GM21737 (cell line): ENCODE measurements around the gene ANKRD36C.
"Not testable (repeated sequence)": the region's sequence is repeated elsewhere in the genome, so short reads cannot be mapped to it uniquely, and the experiment has no call there.

ENCODE experiments used
- ATAC-seq: cut with Tn5 transposase; IDR thresholded peaks from one replicate; pipeline ENCODE4 v1.9.1; 2021; ENCODE audit warnings: mild to moderate bottlenecking, moderate library complexity; ENCODE audit not compliant: unreplicated experiment

ANKRD36C gene

DNA sequence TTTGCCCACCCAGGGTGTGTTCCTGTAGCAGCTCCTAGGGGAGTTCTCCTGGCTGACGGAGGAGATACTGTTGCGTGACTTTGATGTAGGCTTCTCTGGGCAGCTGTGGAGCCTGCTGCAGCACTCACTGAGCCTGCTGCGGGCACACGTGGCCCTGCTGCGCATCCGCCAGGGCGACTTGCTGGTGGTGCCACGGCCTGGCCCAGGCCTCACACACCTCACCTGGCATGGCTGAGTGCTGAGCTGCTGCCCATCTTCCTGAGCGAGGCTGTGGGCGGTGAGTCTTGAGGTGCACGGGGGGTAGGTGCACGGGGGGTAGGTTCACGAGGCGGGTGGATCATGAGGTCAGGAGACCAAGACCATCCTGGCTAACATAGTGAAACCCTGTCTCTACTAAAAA lies 191.7 kb downstream of the ANKRD36C start:
- ATAC-seq, result no peak

DNA sequence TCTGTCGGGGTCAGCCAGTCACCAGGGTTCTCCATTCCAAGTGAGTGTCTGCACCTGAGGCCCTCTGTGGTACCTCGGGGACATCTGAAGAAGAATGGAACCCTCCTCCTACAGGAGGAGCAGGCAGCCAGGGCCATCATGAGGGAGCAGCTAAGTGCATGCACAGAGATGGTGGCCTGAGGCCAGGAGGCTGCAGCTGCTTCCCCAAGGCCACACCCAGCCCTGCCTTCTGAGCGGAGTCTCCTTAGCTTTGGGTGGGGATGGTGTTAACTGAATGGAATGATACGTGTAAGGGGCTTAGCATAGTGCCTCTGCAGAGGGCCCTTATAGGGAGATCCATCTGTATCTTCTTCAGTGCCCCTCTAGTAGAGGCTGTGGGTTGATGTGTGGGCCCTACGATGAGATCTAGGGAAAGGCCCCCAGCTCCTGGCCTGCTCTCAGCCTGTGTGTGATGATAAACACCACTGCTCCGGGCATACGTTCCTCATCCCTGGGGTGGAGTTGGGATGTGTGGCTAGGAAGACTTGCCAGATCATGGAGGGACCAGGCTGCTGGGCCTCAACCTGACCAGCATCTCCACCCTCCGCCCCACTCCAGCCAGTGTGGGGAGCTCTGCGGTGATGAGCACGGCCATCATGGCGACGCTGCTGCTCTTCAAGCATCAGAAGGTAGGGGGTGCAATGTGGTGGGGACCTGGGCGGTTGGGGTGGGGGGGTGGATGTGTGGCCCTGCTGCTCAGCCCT lies 192.3 kb downstream of the ANKRD36C start:
- not testable (repeated sequence) for ATAC-seq

DNA sequence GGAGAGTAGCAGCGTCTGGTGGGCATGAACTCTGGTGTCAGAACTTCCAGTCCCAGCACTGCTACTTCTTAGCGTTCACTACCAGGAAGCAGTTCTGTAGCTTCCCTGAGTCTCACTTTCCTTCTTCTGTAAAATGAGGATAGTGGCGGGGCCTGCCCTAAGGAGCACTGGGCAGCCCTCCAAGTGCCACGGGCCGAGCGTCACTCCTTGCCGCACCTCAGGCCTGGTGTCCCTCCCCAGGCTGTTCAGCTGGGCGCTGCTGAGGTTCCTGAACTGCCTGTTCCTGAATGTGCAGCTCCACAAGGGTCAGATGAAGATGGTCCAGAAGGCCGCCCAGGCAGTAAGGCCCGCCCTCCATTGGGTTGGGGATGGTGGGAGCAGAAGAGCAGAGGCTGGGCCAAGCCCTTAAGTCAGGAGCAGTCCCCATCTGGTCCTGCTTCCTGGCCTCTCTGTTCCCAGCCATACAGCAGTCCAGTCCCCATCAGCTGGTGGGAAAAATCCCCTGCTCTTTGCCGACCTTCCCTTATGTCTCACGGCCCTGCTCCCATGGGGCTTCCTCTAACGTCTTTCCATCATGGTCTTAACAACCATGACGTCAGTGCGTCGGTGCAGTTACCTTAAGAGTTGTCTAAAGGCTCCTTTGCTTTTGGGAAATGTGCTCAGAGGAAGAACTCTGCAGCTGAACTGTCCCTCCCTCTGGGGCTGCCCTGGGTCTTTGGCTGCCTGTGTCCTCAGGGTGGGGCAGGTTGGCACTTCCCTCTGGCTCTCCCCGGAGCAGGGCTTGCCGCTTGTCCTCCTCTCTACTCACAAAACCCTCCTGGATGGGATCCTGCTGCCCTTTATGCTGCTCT lies 195.2 kb downstream of the ANKRD36C start:
- ATAC-seq, result not testable (repeated sequence)

DNA sequence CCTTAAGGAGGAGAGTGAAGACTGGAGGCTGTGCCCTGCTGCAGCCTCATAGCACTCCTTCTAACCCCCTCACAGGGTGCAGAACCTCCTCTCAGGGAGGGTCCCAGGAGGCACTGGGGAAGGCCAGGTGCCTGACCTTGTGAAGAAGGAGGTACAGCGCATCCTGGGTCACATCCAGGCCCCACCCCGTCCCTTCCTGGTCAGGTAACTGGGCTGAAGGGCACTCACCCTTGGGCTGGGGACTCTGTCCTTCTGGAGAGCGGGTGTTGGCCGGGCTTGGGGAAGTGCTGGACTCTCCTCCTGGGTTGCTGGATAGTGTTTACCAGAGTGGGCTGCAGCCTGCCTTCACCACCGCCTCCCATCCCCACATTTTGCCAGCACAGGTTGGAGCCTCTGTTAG lies 197.7 kb downstream of the ANKRD36C start:
- not testable (repeated sequence) for ATAC-seq

DNA sequence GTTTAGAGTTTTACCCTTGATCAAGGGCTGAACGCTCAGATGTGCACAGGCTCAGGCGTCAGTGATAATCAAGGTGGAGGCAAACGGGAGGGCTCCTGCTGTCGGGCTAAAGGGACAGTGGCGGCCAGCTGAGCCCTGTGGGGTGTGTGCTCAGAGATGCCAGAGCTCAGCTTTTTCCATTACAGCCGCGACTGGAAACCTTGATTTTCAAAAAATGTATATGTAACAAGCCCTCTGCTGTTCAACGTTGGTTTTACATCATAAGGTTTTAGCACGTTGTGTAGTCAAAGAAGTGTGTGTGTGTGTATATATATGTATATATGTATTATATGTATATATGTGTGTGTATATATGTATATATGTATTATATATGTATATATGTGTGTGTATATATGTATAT lies 201.4 kb downstream of the ANKRD36C start:
- not testable (repeated sequence) for ATAC-seq

DNA sequence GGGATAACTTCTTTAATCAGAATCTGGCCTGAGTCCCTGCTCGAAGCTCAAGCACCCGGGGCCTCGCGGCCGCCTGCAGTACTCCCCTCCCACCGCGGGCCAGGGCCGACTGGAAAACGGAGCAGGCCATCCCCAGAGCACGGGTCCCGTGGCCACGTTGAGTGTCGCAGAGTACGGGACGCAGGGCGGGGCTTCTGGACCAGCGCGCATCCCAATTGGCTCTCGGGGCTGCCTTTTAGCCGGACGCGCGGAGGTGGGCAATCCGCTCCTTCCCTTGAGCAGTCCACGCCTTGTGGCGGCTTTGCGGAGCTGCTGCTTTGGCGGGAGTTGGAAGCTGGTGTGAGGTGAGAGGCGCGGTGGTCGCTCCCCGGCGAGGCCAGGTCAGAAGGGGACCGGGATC lies 202.2 kb downstream of the ANKRD36C start:
- not testable (repeated sequence) for ATAC-seq

DNA sequence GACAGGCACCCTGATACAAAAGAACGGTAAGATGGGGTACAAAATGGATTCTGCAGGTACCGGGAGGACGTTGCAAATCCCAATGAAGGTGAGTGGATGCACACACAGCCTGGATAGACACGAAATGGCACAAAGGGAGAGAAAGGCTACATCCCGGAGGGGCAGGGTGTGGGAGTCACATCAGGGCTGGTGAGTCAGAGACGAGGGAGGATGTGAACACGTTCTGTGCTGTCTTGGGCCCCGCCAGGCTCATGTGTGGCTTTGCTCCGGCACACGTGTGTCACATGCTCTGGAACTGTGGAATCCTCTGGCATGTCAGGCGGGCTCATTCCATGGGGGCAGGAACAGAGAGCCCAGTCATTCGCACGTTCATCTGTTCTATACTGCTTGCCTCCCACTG lies 203.0 kb downstream of the ANKRD36C start:
- ATAC-seq, result not testable (repeated sequence)
